Stomach smooth muscle (tissue), 2 donors: ENCODE results near the gene GUCY2F.

Experiments
- H3K27ac ChIP-seq: one replicate; pipeline ENCODE4 v1.7.0; 2013; ENCODE audit warnings: mild to moderate bottlenecking, low read length, inconsistent platforms
- H3K27me3 ChIP-seq, 2 donors: one replicate each; pipeline ENCODE4 v1.7.0; 2013; ENCODE audit warnings: low read length in 2 of 2; ENCODE audit not compliant: insufficient read depth in 2 of 2, control insufficient read depth in 1 of 2
- H3K36me3 ChIP-seq, 2 donors: one replicate each; pipeline ENCODE4 v1.7.0; 2013; ENCODE audit warnings: low read length in 2 of 2; ENCODE audit not compliant: control insufficient read depth in 2 of 2, insufficient read depth in 2 of 2
- H3K4me1 ChIP-seq: one replicate; pipeline ENCODE4 v1.7.0; 2013; ENCODE audit warnings: low read length; ENCODE audit not compliant: control insufficient read depth, insufficient read depth
- H3K4me3 ChIP-seq, 2 donors: one replicate each; pipeline ENCODE4 v1.7.0; 2013; ENCODE audit warnings: low read length in 2 of 2
- H3K9ac ChIP-seq, 2 donors: one replicate each; pipeline ENCODE4 v1.7.0; 2013; ENCODE audit warnings: low read length in 2 of 2, mild to moderate bottlenecking in 1 of 2
- H3K9me3 ChIP-seq, 2 donors: one replicate each; pipeline ENCODE4 v1.7.0; 2013; ENCODE audit warnings: low read length in 2 of 2; ENCODE audit not compliant: control insufficient read depth in 2 of 2
- donor health status: healthy.
- donor health status: Pancreatic carcinoma.

Gene GUCY2F

GRCh38 chrX:109346491-109346890 is 135.4 kb downstream of the GUCY2F start:
- H3K4me3 ChIP-seq, result no peak overlapping the region
- no peak overlapping the region for H3K9ac ChIP-seq
- peaks cover 0 to 3% of the 10 kb centered on the region in 2 donors for H3K9me3 ChIP-seq
- H3K4me1 ChIP-seq, result no peaks in the 10 kb centered on the region
- no peaks in the 10 kb centered on the region for H3K36me3 ChIP-seq
- peaks cover 0 to 16% of the 10 kb centered on the region in 2 donors for H3K27me3 ChIP-seq
- no peak overlapping the region for H3K27ac ChIP-seq

GRCh38 chrX:109345856-109346255 is 136.0 kb downstream of the GUCY2F start:
- peaks cover 0 to 3% of the 10 kb centered on the region in 2 donors for H3K9me3 ChIP-seq
- no peaks in the 10 kb centered on the region for H3K36me3 ChIP-seq
- H3K9ac ChIP-seq, result no peak overlapping the region
- peaks cover 0 to 15% of the 10 kb centered on the region in 2 donors for H3K27me3 ChIP-seq
- no peak overlapping the region for H3K4me3 ChIP-seq
- no peak overlapping the region for H3K27ac ChIP-seq
- no peaks in the 10 kb centered on the region for H3K4me1 ChIP-seq

- H3K4me3 ChIP-seq, result no peak overlapping the region
- peaks cover 0 to 3% of the 10 kb centered on the region in 2 donors for H3K9me3 ChIP-seq
- H3K27me3 ChIP-seq, result peaks cover 0 to 10% of the 10 kb centered on the region in 2 donors
- no peaks in the 10 kb centered on the region for H3K4me1 ChIP-seq
- H3K27ac ChIP-seq, result no peak overlapping the region
- no peak overlapping the region for H3K9ac ChIP-seq
- H3K36me3 ChIP-seq, result no peaks in the 10 kb centered on the region
Measured at GRCh38 chrX:109344678-109345077, 137.2 kb downstream of the GUCY2F start.

DNA sequence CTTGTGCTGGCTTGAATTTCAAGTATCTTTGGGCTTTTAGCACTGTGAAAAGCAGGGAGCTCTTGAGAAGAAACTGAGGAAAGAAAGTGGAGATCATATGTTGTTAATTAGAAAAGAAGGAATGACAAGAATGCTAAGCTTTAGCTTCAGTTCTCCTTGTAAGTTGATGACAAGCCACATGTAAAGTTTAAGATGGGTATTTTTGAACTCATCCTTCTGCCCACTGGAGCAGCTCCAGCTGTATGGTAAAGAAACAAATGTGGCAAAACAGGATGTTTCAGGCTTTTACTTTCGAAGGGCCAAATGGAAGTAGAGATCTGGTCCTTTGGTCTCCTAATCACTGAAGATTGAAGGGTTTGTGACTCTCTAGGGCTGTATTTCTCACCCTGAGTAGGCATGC is 137.8 kb downstream of the GUCY2F start:
- no peaks in the 10 kb centered on the region for H3K36me3 ChIP-seq
- H3K4me1 ChIP-seq, result no peaks in the 10 kb centered on the region
- H3K27me3 ChIP-seq, result peaks cover 0 to 11% of the 10 kb centered on the region in 2 donors
- no peak overlapping the region for H3K9ac ChIP-seq
- H3K27ac ChIP-seq, result no peak overlapping the region
- peaks cover 0 to 3% of the 10 kb centered on the region in 2 donors for H3K9me3 ChIP-seq
- no peak overlapping the region for H3K4me3 ChIP-seq

- Histone ChIP-seq H3K27me3 (peaks cover 0 to 13% of the 10 kb centered on the region in 2 donors), H3K9me3 (peaks cover 0 to 3% of the 10 kb centered on the region in 2 donors), H3K9ac (no peak overlapping the region), H3K36me3 (no peaks in the 10 kb centered on the region), H3K27ac (no peak overlapping the region), H3K4me1 (no peaks in the 10 kb centered on the region), H3K4me3 (no peak overlapping the region)
Measured at GRCh38 chrX:109343671-109344070, 138.2 kb downstream of the GUCY2F start.

DNA sequence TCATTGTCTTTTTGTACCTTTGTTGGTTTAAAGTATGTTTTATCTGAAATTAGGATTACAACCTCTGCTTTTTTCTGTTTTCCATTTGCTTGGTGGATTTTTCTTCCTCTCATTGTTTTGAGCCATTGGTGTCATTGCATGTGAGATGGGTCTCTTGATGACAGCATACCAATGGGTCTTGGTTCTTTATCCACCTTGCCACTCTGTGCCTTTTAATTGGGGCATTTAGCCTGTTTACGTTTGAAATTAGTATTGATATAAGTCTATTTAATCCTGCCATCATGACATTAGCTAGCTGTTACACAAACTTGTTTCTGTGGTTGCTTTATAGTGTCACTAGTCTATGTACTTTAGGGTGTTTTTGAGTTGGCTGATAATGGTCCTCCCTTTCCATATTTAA is 145.7 kb downstream of the GUCY2F start:
- H3K36me3 ChIP-seq, result no peaks in the 10 kb centered on the region
- H3K4me1 ChIP-seq, result no peaks in the 10 kb centered on the region
- H3K27ac ChIP-seq, result no peak overlapping the region
- H3K27me3 ChIP-seq, result peaks cover 0 to 14% of the 10 kb centered on the region in 2 donors
- H3K9me3 ChIP-seq, result no peaks in the 10 kb centered on the region
- no peak overlapping the region for H3K9ac ChIP-seq
- no peak overlapping the region for H3K4me3 ChIP-seq

- Histone ChIP-seq H3K27me3 (no peaks in the 10 kb centered on the region), H3K27ac (no peak overlapping the region), H3K4me3 (no peak overlapping the region), H3K9me3 (no peaks in the 10 kb centered on the region), H3K9ac (no peak overlapping the region), H3K36me3 (no peaks in the 10 kb centered on the region), H3K4me1 (no peaks in the 10 kb centered on the region)
Measured at GRCh38 chrX:109327251-109327650, 154.6 kb downstream of the GUCY2F start.
